NCI-H2227 treated with DMSO at 0.1 percent for 48 hours (cell line): ENCODE results near the gene MICAL3.

ENCODE experiments used
- DNase-seq: peaks from one replicate; lab custom pipeline; 2025; lab: John Stamatoyannopoulos, UW

The MICAL3 gene

DNA sequence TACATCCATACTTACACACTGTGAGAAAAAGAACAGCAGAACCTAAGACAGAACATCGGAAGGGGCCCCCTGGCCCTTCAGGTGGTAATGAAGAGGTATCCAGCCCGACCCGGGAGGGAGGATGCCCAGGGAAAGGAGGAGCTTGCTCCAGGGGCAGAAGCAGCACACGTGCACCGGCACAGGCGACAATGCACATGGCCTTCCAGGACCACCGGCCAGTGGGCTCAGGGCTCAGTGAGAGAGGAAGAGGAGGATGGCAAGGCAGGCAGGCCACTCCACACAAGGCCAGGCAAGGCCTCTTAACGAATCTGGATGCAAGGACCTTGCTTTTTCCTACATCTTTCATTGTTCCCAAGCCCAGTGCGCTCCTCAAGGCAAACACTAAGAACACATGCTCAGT, 52.6 kb downstream of the MICAL3 start:
- DNase-seq, result no peak

DNA sequence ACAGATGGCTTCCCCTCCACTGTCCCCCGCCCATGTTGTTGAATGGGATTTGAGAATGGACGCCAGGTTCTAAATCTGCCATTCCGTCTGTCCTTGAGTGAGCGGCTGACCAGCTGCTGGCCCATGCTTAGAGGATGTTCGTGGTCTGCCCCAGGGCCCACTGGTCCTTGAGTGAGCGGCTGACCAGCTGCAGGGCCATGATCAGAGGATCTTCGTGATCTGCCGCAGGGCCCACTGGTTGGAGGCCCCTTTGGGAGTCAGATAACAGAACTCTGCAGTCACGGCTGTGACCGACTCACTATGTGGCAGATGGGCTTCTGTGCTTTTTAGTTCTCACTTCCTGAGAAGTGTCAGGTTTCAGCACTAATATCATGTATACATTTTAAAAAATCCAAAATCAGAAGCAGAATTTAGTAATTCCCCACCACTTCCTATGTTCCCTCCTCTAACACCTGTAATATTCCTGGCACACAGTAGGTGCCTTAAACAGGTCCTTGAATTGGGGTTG, 54.1 kb downstream of the MICAL3 start:
- DNase-seq, result no peak

DNA sequence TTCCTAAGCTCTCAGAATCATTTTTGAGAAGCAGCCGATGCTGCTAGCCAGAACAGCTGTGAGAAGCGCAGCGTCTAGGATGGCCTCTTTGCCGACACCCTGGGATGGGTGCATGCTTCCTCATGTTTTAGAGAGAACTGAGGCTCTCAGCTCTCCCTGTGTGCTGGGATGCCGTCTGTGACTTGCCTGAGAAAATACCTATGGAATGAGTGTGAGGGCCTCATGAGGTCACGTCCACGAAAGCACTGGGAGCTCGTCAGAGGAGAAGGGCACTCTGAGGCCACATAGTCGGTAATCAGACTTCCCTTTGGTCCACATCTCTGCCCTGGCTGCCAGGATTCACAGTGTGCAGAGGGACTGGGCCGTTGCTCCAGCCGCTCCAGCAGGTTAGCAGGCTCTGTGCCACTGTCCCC, 54.7 kb downstream of the MICAL3 start:
- no peak for DNase-seq

DNA sequence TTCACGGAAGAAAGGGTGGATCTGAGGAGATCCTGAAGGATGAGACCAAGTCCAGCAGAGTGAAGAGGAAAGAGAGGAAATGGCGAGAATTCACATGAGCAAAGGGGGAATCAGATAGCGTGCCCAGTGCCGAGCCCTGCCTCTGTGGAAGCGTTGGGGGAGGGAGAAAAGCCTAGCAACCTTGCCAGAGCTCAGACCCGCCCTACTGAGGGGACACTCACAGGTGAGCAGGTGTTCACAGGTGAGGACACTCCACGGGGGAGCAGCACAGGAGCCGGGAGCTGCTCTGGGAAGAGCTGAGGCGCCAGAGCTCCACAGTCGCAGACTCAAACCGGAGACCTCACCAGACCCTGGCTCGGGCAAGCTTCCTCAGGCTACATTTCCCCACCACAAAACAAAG, 56.2 kb downstream of the MICAL3 start:
- DNase-seq, result no peak

DNA sequence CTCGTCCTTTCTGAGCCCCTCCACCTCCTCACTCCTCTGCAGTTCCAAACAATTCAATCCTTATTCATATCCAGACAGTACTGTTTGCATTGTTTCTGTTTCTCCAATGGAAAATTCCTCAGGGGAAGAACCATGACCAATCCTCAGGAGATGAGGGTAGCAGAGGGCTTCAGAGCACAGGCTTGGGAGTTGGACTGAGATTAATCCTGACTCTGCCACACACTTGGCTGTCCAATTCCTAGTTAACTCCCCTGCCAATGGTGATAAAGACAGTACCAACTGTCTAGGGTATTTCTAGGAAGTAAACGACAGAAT, 58.0 kb downstream of the MICAL3 start:
- no peak for DNase-seq

GRCh38 chr22:17965538-17966402, 58.6 kb downstream of the MICAL3 start:
- DNase-seq, result no peak

GRCh38 chr22:17964643-17965042, 59.7 kb downstream of the MICAL3 start:
- DNase-seq, result no peak

DNA sequence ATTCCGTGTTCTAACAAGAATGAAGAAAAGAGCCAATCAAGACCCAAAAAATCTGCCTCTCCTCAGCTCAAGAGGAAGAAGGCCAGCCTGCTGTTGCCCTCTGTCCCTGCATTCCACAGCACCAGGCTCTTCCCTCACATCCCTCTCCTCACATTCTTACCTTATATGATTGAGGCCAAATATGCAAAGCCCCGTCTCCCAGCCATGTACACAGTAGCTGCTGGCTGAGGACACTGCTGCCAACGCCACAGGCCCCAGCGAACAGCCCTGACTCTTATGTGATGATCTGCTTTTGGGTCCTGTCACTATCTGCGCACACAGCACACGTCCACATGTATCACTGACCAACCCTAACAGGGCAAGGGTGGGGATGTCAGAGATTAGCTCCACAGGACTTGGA, 60.2 kb downstream of the MICAL3 start:
- DNase-seq, result no peak

- DNase-seq, result no peak
Measured at GRCh38 chr22:17963015-17963414, 61.3 kb downstream of the MICAL3 start.

DNA sequence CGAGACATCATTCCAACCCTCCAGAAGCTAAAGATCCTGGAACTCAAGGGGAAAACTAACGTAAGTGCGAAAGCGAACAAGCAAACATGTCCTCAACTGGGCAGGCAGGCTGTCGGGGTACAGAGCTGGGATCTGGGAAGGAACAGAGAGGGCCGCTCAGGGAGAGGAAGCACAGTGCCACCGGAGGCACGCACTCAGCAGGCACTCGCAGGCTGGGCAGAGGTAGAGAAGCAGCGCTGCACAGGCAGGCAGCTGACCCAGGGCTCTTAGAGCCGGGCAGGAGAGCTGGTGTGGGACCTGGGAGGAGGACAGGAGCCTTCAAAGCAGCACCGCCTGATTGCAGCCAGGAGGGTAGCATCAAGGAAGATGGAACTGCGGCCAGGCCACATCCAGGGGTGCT, 62.2 kb downstream of the MICAL3 start:
- DNase-seq, result no peak

DNA sequence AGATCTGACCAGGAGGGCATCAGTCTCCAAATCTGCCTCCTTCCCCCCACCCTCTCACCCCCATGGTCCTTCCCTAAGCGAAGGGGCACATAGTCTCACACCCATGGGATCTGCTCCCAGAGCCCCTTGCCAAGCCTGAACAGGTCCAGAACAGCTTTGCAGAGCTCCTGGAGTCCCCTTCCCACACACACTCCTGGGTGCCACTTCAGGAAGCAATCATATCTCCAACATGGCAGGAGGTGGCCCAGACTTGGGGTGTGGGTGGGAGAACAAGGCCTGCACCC, 63.0 kb downstream of the MICAL3 start:
- no peak for DNase-seq

DNA sequence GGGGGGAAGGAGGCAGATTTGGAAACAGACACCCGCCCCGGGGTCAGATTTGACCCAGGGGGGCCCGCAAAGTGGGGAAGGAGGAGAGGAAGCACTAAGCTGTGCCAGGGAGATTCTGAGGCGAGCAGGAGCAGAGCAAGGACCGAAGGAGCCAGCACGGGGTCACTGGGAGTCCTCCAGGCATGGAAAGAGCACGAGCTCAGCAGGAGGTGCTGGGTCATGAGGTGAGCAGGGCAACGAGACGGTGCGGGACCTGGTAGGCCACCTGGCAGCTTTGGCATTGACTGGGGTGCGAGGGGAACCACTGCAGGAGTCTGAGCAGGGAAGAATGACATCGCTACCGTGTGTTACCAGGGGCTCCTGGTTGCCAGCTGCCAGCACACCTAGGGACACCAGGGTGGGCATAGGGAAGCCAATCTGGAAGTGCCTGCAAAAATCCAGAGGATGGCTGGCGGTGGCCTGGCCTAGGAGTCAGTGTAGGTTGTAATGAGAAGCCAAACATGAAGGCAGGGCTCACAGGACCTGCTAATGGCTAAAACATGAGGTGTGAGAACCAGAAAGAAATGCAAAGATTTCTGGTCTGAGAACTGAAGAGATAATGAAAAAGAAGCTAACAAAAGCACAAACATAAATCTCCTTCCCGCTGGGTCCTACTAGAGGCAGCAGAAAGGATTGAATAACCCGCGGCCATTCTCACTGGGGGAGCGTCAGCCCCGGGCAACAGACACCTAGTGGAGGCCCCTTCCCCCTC, 63.5 kb downstream of the MICAL3 start:
- DNase-seq, result no peak

GRCh38 chr22:17960011-17960410, 64.3 kb downstream of the MICAL3 start:
- no peak for DNase-seq

DNA sequence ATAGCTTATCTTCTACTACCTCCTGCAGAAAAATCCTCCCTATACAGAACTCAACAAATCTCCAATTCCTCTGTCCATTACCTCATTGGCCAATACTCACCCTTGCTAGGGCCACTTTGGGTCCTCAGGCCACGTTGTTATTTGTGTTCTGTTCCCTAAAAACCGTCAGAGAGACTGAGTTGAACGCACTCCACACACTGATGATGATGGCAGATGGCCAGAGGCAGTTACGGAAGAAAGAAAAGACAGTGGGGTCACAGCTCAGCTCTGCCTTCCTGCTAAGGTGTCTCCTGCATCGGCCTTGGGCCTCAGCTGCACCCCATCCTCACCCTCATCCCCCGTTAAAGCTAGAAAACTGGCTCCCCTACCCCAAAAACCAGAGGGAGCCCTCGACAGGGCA, 66.2 kb downstream of the MICAL3 start:
- no peak for DNase-seq

DNA sequence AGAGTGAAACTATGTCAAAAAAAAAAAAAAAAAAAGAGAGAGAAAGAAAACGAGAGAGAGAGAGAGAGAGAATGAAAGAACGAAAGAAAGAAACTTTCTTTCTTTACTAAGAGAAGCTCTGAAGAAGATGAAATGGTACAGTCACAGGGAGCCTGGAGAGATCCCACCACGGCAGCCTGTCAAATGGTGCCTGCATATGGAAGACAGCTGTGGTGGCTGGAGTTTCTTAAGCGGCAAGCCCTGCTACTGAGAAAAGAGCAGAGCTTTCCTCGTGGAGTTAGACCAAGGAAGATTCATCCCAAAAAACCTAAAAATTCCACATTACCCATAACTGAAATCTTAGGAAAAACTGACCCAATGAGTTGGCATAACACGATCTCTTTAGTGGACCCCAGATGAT, 66.7 kb downstream of the MICAL3 start:
- no peak for DNase-seq

- DNase-seq, result no peak
Measured at GRCh38 chr22:17957204-17957603, 67.2 kb downstream of the MICAL3 start.

- no peak for DNase-seq
Measured at GRCh38 chr22:17956630-17957029, 67.7 kb downstream of the MICAL3 start.

- no peak for DNase-seq
Measured at GRCh38 chr22:17955590-17956379, 68.6 kb downstream of the MICAL3 start.

DNA sequence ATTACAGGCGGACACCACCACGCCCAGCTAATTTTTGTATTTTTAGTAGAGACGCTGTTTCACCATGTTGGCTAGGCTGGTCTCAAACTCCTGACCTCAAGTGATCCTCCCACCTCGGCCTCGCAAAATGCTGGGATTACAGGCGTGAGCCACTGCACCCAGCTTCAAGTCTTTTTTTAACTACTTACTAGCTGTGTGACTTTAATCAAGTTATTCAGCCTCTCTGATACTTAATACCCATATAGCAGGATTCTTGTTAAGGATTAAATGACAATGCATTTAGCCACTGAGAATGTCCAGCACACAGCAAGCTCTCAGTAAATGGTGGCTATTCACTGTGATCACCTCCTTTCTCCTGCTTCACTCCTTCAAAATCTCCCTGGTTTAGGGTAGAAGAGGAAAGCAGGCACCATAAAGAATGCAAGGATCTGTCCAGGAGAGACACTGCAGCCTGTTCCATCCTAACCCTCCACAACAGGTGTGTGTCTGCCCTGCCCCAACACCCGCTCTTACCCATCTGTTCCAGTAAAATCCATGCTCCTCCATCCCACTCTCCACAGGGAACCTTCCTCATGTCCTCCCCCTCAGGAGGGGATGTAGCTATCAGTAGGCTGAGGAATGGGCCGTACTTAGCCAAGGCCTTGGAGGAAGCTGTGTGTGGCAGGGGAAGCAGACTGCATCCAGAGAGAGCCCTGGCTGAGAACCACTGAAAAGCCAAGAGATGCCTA, 69.3 kb downstream of the MICAL3 start:
- no peak for DNase-seq

DNA sequence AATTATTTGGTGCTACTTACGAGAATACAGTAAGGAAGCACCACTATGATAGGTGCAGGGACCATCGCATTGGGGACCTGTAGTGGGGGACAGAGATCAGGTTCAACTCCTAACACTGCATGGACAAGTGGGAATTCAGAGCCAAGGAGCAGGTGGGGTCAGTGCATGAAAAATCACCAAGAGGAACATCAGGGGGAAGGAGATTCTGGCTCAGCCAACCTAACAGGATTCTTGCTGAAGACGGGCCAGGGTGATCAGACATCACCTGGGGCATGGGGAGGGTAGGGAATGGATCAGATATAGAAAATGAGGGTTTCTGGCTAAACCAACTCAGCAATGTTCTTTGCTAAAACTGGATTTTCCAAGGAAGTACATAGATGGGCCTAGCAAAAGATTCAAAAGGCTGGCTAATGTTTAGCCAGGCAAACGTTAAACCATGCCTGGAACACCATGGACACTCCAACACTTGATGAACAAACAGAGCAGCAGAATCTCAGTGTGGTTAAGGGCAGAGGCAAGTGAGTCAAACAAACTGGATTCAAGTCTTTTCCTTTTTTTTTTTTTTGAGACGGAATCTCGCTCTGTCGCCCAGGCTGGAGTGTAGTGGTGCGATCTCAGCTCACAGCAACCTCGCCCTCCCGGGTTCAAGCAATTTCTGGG, 70.0 kb downstream of the MICAL3 start:
- DNase-seq, result no peak

GRCh38 chr22:17953147-17953546, 71.2 kb downstream of the MICAL3 start:
- DNase-seq, result no peak
